HUES48 (cell line): Measurements from ENCODE around the gene LARP1.
"Not testable (repeated sequence)": the region's sequence is repeated elsewhere in the genome, so short reads cannot be mapped to it uniquely, and the experiment has no call there.

Experiments used
- H3K27ac ChIP-seq: one replicate; pipeline ENCODE4 v1.7.0; 2013; ENCODE audit warnings: low read depth, low read length, inconsistent platforms
- H3K27me3 ChIP-seq: 2 replicates; pipeline ENCODE4 v1.6.1; 2013; ENCODE audit warnings: mild to moderate bottlenecking, low read length; ENCODE audit not compliant: control insufficient read depth, insufficient read depth
- H3K36me3 ChIP-seq: 2 replicates; pipeline ENCODE4 v1.6.1; 2013; ENCODE audit warnings: low read length; ENCODE audit not compliant: control insufficient read depth, insufficient read depth
- H3K4me1 ChIP-seq: 2 replicates; pipeline ENCODE4 v1.6.1; 2013; ENCODE audit warnings: mild to moderate bottlenecking, low read length; ENCODE audit not compliant: control insufficient read depth, insufficient read depth
- H3K4me3 ChIP-seq: 2 replicates; pipeline ENCODE4 v1.5.1; 2013; ENCODE audit warnings: mild to moderate bottlenecking, low read depth, low read length
- H3K9ac ChIP-seq: 2 replicates; pipeline ENCODE4 v1.6.1; 2013; ENCODE audit warnings: mild to moderate bottlenecking, low read depth, low read length, moderate library complexity
- H3K9me3 ChIP-seq: 2 replicates; pipeline ENCODE4 v1.6.1; 2013; ENCODE audit warnings: low read length; ENCODE audit not compliant: control insufficient read depth, insufficient read depth

Gene LARP1

GRCh38 chr5:154753792-154754191 is 1.4 kb upstream of the LARP1 start:
- no peaks in the 10 kb centered on the region for H3K27me3 ChIP-seq
- H3K4me3 ChIP-seq: peak overlapping the region; percentile 52; the same call in 1 of the 2 replicates
- no peaks in the 10 kb centered on the region for H3K36me3 ChIP-seq
- H3K4me1 ChIP-seq: peaks cover 36% of the 10 kb centered on the region
- no peak overlapping the region for H3K27ac ChIP-seq
- no peaks in the 10 kb centered on the region for H3K9me3 ChIP-seq
- H3K9ac ChIP-seq: no peak overlapping the region

- Histone ChIP-seq H3K9ac (peak overlapping the region; percentile 79), H3K4me3 (peak overlapping the region; percentile 96), H3K4me1 (peaks cover 35% of the 10 kb centered on the region), H3K36me3 (no peaks in the 10 kb centered on the region), H3K27ac (peak overlapping the region; percentile 94), H3K27me3 (no peaks in the 10 kb centered on the region), H3K9me3 (no peaks in the 10 kb centered on the region)
These were observed 467 bp upstream of the LARP1 start for GRCh38 chr5:154754460-154755360.

- Histone ChIP-seq H3K4me3 (peak overlapping the region; percentile 96), H3K36me3 (no peaks in the 10 kb centered on the region), H3K9me3 (no peaks in the 10 kb centered on the region), H3K9ac (peak overlapping the region; percentile 93), H3K27ac (peak overlapping the region; percentile 94), H3K4me1 (peaks cover 51% of the 10 kb centered on the region), H3K27me3 (no peaks in the 10 kb centered on the region)
These were observed 1.1 kb downstream of the LARP1 start for GRCh38 chr5:154756009-154756867.

- peak overlapping the region; percentile 93 for H3K9ac ChIP-seq
- peak overlapping the region; percentile 94 for H3K27ac ChIP-seq
- no peaks in the 10 kb centered on the region for H3K9me3 ChIP-seq
- no peaks in the 10 kb centered on the region for H3K27me3 ChIP-seq
- H3K36me3 ChIP-seq: no peaks in the 10 kb centered on the region
- H3K4me1 ChIP-seq: peaks cover 56% of the 10 kb centered on the region
- H3K4me3 ChIP-seq: peak overlapping the region; percentile 96
These were observed 2.0 kb downstream of the LARP1 start for GRCh38 chr5:154756868-154757813.

- Histone ChIP-seq H3K27me3 (no peaks in the 10 kb centered on the region), H3K9me3 (no peaks in the 10 kb centered on the region), H3K4me1 (peaks cover 62% of the 10 kb centered on the region), H3K9ac (no peak overlapping the region), H3K4me3 (peak overlapping the region; percentile 63), H3K27ac (peak overlapping the region; percentile 79), H3K36me3 (no peaks in the 10 kb centered on the region)
These were observed 2.7 kb downstream of the LARP1 start for GRCh38 chr5:154757814-154758406.

GRCh38 chr5:154758493-154758892 is 3.3 kb downstream of the LARP1 start:
- Histone ChIP-seq H3K27ac (peak overlapping the region; percentile 79), H3K4me1 (peaks cover 57% of the 10 kb centered on the region), H3K9ac (no peak overlapping the region; the same call in 1 of the 2 replicates), H3K27me3 (no peaks in the 10 kb centered on the region), H3K36me3 (no peaks in the 10 kb centered on the region), H3K9me3 (no peaks in the 10 kb centered on the region), H3K4me3 (peak overlapping the region; percentile 63)

GRCh38 chr5:154758977-154759376 is 3.8 kb downstream of the LARP1 start:
- H3K27me3 ChIP-seq: no peaks in the 10 kb centered on the region
- H3K9ac ChIP-seq: peak overlapping the region; percentile 42; the same call in 1 of the 2 replicates
- H3K36me3 ChIP-seq: no peaks in the 10 kb centered on the region

GRCh38 chr5:154759868-154760267 is 4.7 kb downstream of the LARP1 start:
- peaks cover 46% of the 10 kb centered on the region for H3K4me1 ChIP-seq
- H3K4me3 ChIP-seq: peak overlapping the region; percentile 63
- not testable (repeated sequence) for H3K36me3 ChIP-seq, H3K9me3 ChIP-seq, H3K27me3 ChIP-seq, H3K9ac ChIP-seq
- H3K27ac ChIP-seq: peak overlapping the region; percentile 78

More at GRCh38 chr5:154758977-154759376, 3.8 kb downstream of the LARP1 start:
- H3K27ac ChIP-seq: peak overlapping the region; percentile 79
- H3K4me1 ChIP-seq: peaks cover 52% of the 10 kb centered on the region
- peak overlapping the region; percentile 63 for H3K4me3 ChIP-seq
- no peaks in the 10 kb centered on the region for H3K9me3 ChIP-seq

- H3K9me3 ChIP-seq: no peaks in the 10 kb centered on the region
- no peaks in the 10 kb centered on the region for H3K27me3 ChIP-seq
- peaks cover 57% of the 10 kb centered on the region for H3K4me1 ChIP-seq
- H3K27ac ChIP-seq: peak overlapping the region; percentile 32
- H3K9ac ChIP-seq: no peak overlapping the region
- H3K36me3 ChIP-seq: no peaks in the 10 kb centered on the region
- 0 out of 2 replicates have a peak overlapping the region, but pooled peaks have one; percentile 14 for H3K4me3 ChIP-seq
These were observed 6.0 kb downstream of the LARP1 start for GRCh38 chr5:154761046-154761736.
